Naive thymus-derived CD4-positive, alpha-beta T cell (primary cell): ENCODE measurements around the gene IFI30. TPM values are rescaled to one million over a fixed set of nuclear protein-coding genes. Genes with fewer than 3 reads are reported as not detected.
"Not testable (repeated sequence)": the region's sequence is repeated elsewhere in the genome, so short reads cannot be mapped to it uniquely, and the experiment has no call there.

Experiments used
- ATAC-seq: fragments of 150-1000 bp; cut with Tn5 transposase; 2 replicates; pipeline ENCODE4 v1.10.0; 2021; ENCODE audit warnings: mild to moderate bottlenecking, moderate library complexity
- CTCF ChIA-PET: fragments of 350-600 bp; sonication (Branson Sonifier 250); formaldehyde crosslinking; loops from one replicate; lab custom pipeline; 2021; ENCODE audit warnings: antibody characterized with exemption; lab: Charles Lee
- POLR2A ChIA-PET: fragments of 350-600 bp; sonication (Branson Sonifier 250); formaldehyde crosslinking; loops from one replicate; lab custom pipeline; 2021; ENCODE audit warnings: antibody characterized with exemption, inconsistent platforms; lab: Charles Lee
- DNase-seq, 9 donors: peaks; one replicate each; pipeline versions ENCODE4 v3.0.0 to v3.0.0-alpha.2; 2020 to 2022; ENCODE audit warnings: mixed read lengths in 1 of 9
- H3K27ac ChIP-seq: one replicate; pipeline ENCODE4 v1.7.0; 2013; ENCODE audit warnings: mild to moderate bottlenecking, low read depth, low read length, moderate library complexity
- H3K27me3 ChIP-seq, 2 donors: one replicate each; pipeline ENCODE4 v1.7.0; 2013; ENCODE audit warnings: low read length in 2 of 2, mild to moderate bottlenecking in 2 of 2, moderate library complexity in 2 of 2; ENCODE audit not compliant: control insufficient read depth in 2 of 2, insufficient read depth in 2 of 2
- H3K36me3 ChIP-seq, 3 experiments: 1 replicate in 2 of 3; 2 replicates in 1 of 3; pipeline ENCODE4 v1.7.0; 2013; ENCODE audit warnings: low read length in 3 of 3, mild to moderate bottlenecking in 3 of 3, moderate library complexity in 1 of 3; ENCODE audit not compliant: insufficient read depth in 3 of 3, control insufficient read depth in 2 of 3
- H3K4me1 ChIP-seq, 2 donors: one replicate each; pipeline ENCODE4 v1.7.0; 2013; ENCODE audit warnings: low read length in 2 of 2, mild to moderate bottlenecking in 2 of 2, moderate library complexity in 1 of 2; ENCODE audit not compliant: control insufficient read depth in 2 of 2, insufficient read depth in 2 of 2
- H3K4me3 ChIP-seq: 2 replicates; pipeline ENCODE4 v1.7.0; 2013; ENCODE audit warnings: mild to moderate bottlenecking, low read length
- H3K9me3 ChIP-seq, 3 experiments: 1 replicate in 2 of 3; 2 replicates in 1 of 3; pipeline ENCODE4 v1.7.0; 2013; ENCODE audit warnings: low read length in 3 of 3; ENCODE audit not compliant: control insufficient read depth in 2 of 3
- H3K27ac Mint-ChIP-seq, 9 donors: one replicate each; pipeline ENCODE4 v1.8.0; 2020 to 2022; ENCODE audit warnings: mixed read lengths in 9 of 9, mild to moderate bottlenecking in 8 of 9, moderate library complexity in 5 of 9, inconsistent platforms in 2 of 9
- H3K27me3 Mint-ChIP-seq, 5 donors: one replicate each; pipeline ENCODE4 v1.8.0; 2021 to 2022; ENCODE audit warnings: mixed read lengths in 5 of 5, mild to moderate bottlenecking in 1 of 5
- H3K36me3 Mint-ChIP-seq, 5 donors: one replicate each; pipeline ENCODE4 v1.8.0; 2020 to 2022; ENCODE audit warnings: mixed read lengths in 5 of 5, mild to moderate bottlenecking in 3 of 5, inconsistent platforms in 1 of 5
- H3K4me1 Mint-ChIP-seq, 7 donors: one replicate each; pipeline ENCODE4 v1.8.0; 2020 to 2022; ENCODE audit warnings: mixed read lengths in 7 of 7, mild to moderate bottlenecking in 3 of 7, inconsistent platforms in 1 of 7
- H3K4me3 Mint-ChIP-seq, 10 donors: one replicate each; pipeline ENCODE4 v1.8.0; 2020 to 2022; ENCODE audit warnings: mild to moderate bottlenecking in 10 of 10, mixed read lengths in 10 of 10, moderate library complexity in 6 of 10, inconsistent platforms in 2 of 10
- H3K9me3 Mint-ChIP-seq, 11 donors: one replicate each; pipeline ENCODE4 v1.8.0; 2020 to 2022; ENCODE audit warnings: mixed read lengths in 11 of 11, mild to moderate bottlenecking in 4 of 11, inconsistent platforms in 1 of 11, moderate library complexity in 1 of 11
- intact Hi-C, 2 donors: fragments of 100-400 bp; cut with micrococcal nuclease; formaldehyde crosslinking; loops; one replicate each; pipeline ENCODE4 v1.15.1; 2023
- polyA plus RNA-seq, 2 donors: library from polyadenylated mRNA; unstranded; fragments of 300-500 nt; fragmentation: Illumina TruSeq; gene quantifications; one replicate each; pipeline ENCODE4 v1.2.3, GENCODE V29; 2021
- total RNA-seq, 6 experiments: library from RNA in 5 of 6; stranded (reverse) in 5 of 6; gene quantifications; 1 replicate in 5 of 6; 2 replicates in 1 of 6; pipeline ENCODE4 v1.2.3 and lab custom pipeline; 2021 to 2026

The IFI30 gene
- total and polyA plus RNA-seq, 7 experiments from 2014 or later: 6.7 to 514 (median 59.3) TPM

DNA sequence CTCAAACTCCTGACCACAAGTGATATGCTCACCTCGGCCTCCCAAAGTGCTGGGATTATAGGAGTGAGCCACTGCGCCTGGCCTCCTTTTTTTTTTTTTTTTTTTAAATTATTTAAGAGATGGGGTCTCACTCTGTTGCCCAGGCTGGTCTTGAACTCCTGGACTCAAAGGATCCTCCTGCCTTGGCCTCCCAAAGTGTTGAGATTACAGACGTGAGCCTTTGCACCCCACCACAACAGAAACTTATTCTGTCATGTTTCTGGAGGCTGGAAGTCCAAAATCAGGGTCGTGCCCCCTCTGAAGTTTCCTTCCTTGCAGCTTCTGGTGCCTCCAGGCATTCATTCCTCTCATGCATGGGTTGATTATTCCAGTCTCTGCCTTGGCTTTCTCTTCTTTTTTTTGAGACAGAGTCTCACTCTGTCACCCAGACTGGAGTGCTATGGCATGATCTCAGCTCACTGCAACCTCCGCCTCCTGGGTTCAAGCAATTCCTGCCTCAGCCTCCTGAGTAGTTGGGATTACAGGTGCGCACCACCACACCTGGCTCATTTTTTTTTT, 14.5 kb upstream of the IFI30 start:
- not testable (repeated sequence) for ATAC-seq, H3K9me3 ChIP-seq, H3K4me3 Mint-ChIP-seq, H3K27me3 Mint-ChIP-seq, DNase-seq, H3K27ac Mint-ChIP-seq, H3K4me3 ChIP-seq, H3K9me3 Mint-ChIP-seq, H3K27me3 ChIP-seq, H3K27ac ChIP-seq
- Mint-ChIP-seq H3K4me1 (peaks cover 6 to 25% (median 18%) of the 10 kb centered on the region in 7 donors), H3K36me3 (peaks cover 0 to 10% (median 4%) of the 10 kb centered on the region in 5 donors)
- intact Hi-C loops: loop anchor here in 1 of 2 donors (10.0 kb wide), 1 partner anchor 224 kb away; the partner anchor contains the start of gene CCDC124
- peaks cover 5 to 17% of the 10 kb centered on the region in 2 donors for H3K4me1 ChIP-seq
- CTCF ChIA-PET: interaction anchor here (0.6 to 1.7 kb wide), 3 partner anchors 46 to 1108 kb away, joined by 3 to 5 read pairs (median 5); no protein-coding TSS in a partner anchor
- peaks cover 0 to 32% (median 7%) of the 10 kb centered on the region in 3 experiments for H3K36me3 ChIP-seq
- POLR2A ChIA-PET: interaction anchor here (2.2 kb wide), 1 partner anchor 40 kb away, joined by 10 read pairs; no protein-coding TSS in a partner anchor

DNA sequence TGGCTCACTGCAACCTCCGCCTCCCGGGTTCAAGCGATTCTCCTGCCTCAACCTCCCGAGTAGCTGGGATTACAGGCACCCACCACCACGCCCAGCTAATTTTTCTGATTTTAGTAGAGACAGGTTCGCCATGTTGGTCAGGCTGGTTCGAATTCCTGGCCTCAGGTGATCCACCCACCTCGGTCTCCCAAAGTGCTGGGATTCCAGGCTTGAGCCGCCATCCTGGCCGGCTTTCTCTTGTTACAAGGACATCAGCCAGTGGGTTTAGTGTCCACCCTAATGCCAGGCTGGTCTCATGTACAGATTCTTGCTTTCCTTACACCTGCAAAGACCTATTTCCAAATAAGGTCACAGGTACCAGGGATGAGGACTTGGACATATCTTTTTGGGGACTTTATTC, 13.8 kb upstream of the IFI30 start:
- Mint-ChIP-seq H3K4me3 (peak overlapping the region in 1 of 10 donors; percentile 57), H3K36me3 (peaks cover 0 to 10% (median 4%) of the 10 kb centered on the region in 5 donors), H3K27me3 (no peaks in the 10 kb centered on the region), H3K4me1 (peaks cover 0 to 19% (median 12%) of the 10 kb centered on the region in 7 donors), H3K9me3 (no peaks in the 10 kb centered on the region), H3K27ac (no peak overlapping the region)
- Histone ChIP-seq H3K36me3 (peaks cover 0 to 32% (median 7%) of the 10 kb centered on the region in 3 experiments), H3K4me3 (no peak overlapping the region), H3K9me3 (no peaks in the 10 kb centered on the region), H3K27me3 (no peaks in the 10 kb centered on the region), H3K27ac (no peak overlapping the region), H3K4me1 (peaks cover 0 to 13% of the 10 kb centered on the region in 2 donors)
- ATAC-seq (no peak), DNase-seq (no peak)
- ChIA-PET CTCF (interaction anchor here (0.6 to 2.5 kb wide), 4 partner anchors 41 to 1109 kb away, joined by 3 to 14 read pairs (median 5); no protein-coding TSS in a partner anchor), POLR2A (interaction anchor here (0.9 to 2.2 kb wide), 4 partner anchors 40 to 93 kb away, joined by 3 to 10 read pairs (median 6); no protein-coding TSS in a partner anchor)
- intact Hi-C loops: loop anchor here (2.0 to 10.0 kb wide), 2 partner anchors 45 to 225 kb away; partner anchors contain the start of genes CCDC124 (in 1 of the 2) and RAB3A (in 1 of the 2)

DNA sequence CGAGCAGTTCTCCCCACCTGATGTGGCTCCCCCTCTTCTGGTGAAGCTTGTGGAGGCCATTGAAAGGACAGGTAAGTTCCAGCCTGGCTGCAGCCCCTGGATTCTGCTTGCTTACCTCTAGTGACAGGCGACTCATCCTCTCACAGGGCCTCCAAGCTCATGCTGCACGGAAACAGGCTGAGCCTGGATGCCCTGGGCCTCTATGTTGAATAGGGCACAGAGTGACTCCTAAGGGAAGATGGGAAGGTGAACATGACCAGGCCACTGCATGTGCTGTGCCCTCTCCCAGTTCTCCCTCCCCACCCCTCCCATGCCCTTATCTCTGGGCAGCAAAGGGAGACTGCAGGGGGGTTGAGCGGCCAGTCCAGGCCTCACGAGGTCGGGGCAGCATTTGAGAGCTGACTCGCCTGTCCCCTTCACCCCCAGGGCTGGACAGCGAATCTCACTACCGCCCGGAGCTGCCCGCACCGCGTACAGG, 13.1 kb upstream of the IFI30 start:
- Histone ChIP-seq H3K36me3 (peaks cover 0 to 37% (median 7%) of the 10 kb centered on the region in 3 experiments), H3K9me3 (no peaks in the 10 kb centered on the region), H3K27ac (peak overlapping the region; percentile 62), H3K27me3 (no peaks in the 10 kb centered on the region), H3K4me1 (peaks cover 0 to 13% of the 10 kb centered on the region in 2 donors), H3K4me3 (no peak overlapping the region)
- no peak for DNase-seq
- H3K27ac Mint-ChIP-seq: peak overlapping the region in 6 of 9 donors; percentile 20 to 72 (median 66)
- intact Hi-C loops: loop anchor here in 1 of 2 donors (2.0 kb wide), 1 partner anchor 44 kb away; the partner anchor contains the start of gene RAB3A
- CTCF ChIA-PET: interaction anchor here (0.9 to 2.5 kb wide), 4 partner anchors 41 to 222 kb away, joined by 3 to 14 read pairs (median 5); no protein-coding TSS in a partner anchor
- peak overlapping the region; percentile 23 to 78 (median 56) for H3K4me3 Mint-ChIP-seq
- no peak for ATAC-seq
- POLR2A ChIA-PET: interaction anchor here (0.6 to 2.2 kb wide), 8 partner anchors 33 to 157 kb away, joined by 3 to 10 read pairs (median 4); partner anchors contain the start of genes JUND and MPV17L2
- H3K27me3 Mint-ChIP-seq: no peaks in the 10 kb centered on the region
- H3K36me3 Mint-ChIP-seq: peaks cover 1 to 11% (median 5%) of the 10 kb centered on the region in 5 donors
- H3K4me1 Mint-ChIP-seq: peaks cover 0 to 19% (median 10%) of the 10 kb centered on the region in 7 donors
- H3K9me3 Mint-ChIP-seq: no peaks in the 10 kb centered on the region

DNA sequence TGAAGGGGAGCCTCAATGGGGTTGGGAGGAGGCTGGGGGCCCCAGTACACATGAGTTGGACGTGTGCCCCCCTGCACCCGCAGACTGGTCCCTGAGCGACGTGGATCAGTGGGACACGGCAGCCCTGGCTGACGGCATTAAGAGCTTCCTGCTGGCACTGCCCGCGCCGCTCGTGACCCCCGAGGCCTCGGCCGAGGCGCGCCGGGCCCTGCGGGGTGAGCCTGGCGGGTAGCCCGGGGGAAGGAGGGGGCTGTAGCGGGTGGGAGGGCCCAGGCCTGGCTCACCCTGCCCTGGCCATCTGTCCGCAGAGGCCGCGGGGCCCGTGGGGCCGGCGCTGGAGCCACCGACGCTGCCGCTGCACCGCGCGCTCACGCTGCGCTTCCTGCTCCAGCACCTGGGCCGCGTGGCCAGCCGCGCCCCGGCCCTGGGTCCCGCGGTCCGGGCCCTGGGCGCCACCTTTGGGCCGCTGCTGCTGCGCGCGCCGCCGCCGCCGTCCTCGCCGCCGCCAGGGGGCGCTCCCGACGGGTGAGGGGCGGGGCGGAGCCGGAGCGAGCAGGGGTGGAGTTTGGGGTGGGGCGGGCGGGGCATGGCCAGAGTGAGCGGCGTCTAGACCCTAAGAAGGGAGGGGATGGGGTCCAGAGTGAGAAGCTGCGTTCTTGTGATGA, 12.5 kb upstream of the IFI30 start:
- Histone ChIP-seq H3K36me3 (peaks cover 0 to 42% (median 13%) of the 10 kb centered on the region in 3 experiments), H3K9me3 (no peaks in the 10 kb centered on the region), H3K4me3 (no peak overlapping the region), H3K4me1 (peaks cover 0 to 13% of the 10 kb centered on the region in 2 donors), H3K27me3 (no peaks in the 10 kb centered on the region), H3K27ac (peak overlapping the region; percentile 62)
- Mint-ChIP-seq H3K4me3 (peak overlapping the region in 8 of 10 donors; percentile 39 to 71 (median 56)), H3K9me3 (no peaks in the 10 kb centered on the region), H3K27ac (peak overlapping the region in 4 of 9 donors; percentile 20 to 72 (median 45)), H3K27me3 (no peaks in the 10 kb centered on the region), H3K4me1 (peaks cover 0 to 18% (median 12%) of the 10 kb centered on the region in 7 donors), H3K36me3 (peaks cover 6 to 16% (median 10%) of the 10 kb centered on the region in 5 donors)
- ATAC-seq (peak; percentile 100), DNase-seq (peak; percentile 64 to 96 (median 80))
- ChIA-PET POLR2A (interaction anchor here (0.6 to 2.2 kb wide), 9 partner anchors 32 to 158 kb away, joined by 3 to 10 read pairs (median 4); partner anchors contain the start of genes JUND and MPV17L2), CTCF (interaction anchor here (0.8 to 2.5 kb wide), 5 partner anchors 9 to 98 kb away, joined by 3 to 14 read pairs (median 3); no protein-coding TSS in a partner anchor)
- intact Hi-C loops: loop anchor here (1.0 to 2.0 kb wide), 7 partner anchors 8 to 48 kb away; partner anchors contain the start of genes IFI30 (in 1 of the 2), PIK3R2 (in 1 of the 2) and RAB3A (in 1 of the 2)

DNA sequence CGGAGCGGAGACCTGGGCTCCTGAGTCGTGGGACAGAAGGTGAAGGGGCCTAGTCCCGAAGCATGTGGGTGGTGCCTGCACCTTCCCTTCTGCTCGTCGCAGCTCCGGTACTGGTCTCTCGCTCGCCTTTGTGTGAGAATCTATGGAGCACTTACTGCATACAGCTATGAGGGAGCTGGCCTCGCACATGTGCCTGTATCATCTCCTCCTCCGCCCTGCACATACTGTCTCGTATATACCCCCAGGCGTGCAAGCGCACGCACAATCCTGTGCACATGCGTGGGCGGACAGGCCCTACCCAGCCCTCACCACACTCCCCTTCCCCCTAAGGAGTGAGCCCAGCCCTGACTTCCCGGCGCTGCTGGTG, 12.0 kb upstream of the IFI30 start:
- no peak for DNase-seq
- CTCF ChIA-PET: interaction anchor here (0.6 to 2.5 kb wide), 8 partner anchors 9 to 143 kb away, joined by 3 to 14 read pairs (median 3); no protein-coding TSS in a partner anchor
- Mint-ChIP-seq H3K27me3 (no peaks in the 10 kb centered on the region), H3K4me3 (peak overlapping the region in 9 of 10 donors; percentile 16 to 71 (median 35)), H3K9me3 (no peaks in the 10 kb centered on the region), H3K27ac (peak overlapping the region in 1 of 9 donors; percentile 38), H3K4me1 (peaks cover 0 to 13% (median 7%) of the 10 kb centered on the region in 7 donors), H3K36me3 (peaks cover 6 to 12% (median 10%) of the 10 kb centered on the region in 5 donors)
- Histone ChIP-seq H3K36me3 (peaks cover 0 to 41% (median 14%) of the 10 kb centered on the region in 3 experiments), H3K27me3 (no peaks in the 10 kb centered on the region), H3K9me3 (no peaks in the 10 kb centered on the region), H3K4me3 (no peak overlapping the region), H3K27ac (peak overlapping the region; percentile 41), H3K4me1 (peaks cover 0 to 13% of the 10 kb centered on the region in 2 donors)
- POLR2A ChIA-PET: interaction anchor here (0.7 to 1.5 kb wide), 4 partner anchors 32 to 144 kb away, joined by 4 read pairs; partner anchors contain the start of genes JUND and MPV17L2
- no peak for ATAC-seq
- intact Hi-C loops: loop anchor here (1.0 to 2.0 kb wide), 7 partner anchors 8 to 48 kb away; partner anchors contain the start of genes IFI30 (in 1 of the 2), PIK3R2 (in 1 of the 2) and RAB3A (in 1 of the 2)
